Measurements from ENCODE around the gene MAPK1IP1L. TPM values are rescaled to one million over a fixed set of nuclear protein-coding genes. Genes with fewer than 3 reads are reported as not detected.

Gene MAPK1IP1L
- total and polyA plus RNA-seq, 2 of the 13 experiments (the other 11 are each of a cell fraction or from before 2014, with no cell fraction given) = 27.8 to 68.4 TPM

DNA sequence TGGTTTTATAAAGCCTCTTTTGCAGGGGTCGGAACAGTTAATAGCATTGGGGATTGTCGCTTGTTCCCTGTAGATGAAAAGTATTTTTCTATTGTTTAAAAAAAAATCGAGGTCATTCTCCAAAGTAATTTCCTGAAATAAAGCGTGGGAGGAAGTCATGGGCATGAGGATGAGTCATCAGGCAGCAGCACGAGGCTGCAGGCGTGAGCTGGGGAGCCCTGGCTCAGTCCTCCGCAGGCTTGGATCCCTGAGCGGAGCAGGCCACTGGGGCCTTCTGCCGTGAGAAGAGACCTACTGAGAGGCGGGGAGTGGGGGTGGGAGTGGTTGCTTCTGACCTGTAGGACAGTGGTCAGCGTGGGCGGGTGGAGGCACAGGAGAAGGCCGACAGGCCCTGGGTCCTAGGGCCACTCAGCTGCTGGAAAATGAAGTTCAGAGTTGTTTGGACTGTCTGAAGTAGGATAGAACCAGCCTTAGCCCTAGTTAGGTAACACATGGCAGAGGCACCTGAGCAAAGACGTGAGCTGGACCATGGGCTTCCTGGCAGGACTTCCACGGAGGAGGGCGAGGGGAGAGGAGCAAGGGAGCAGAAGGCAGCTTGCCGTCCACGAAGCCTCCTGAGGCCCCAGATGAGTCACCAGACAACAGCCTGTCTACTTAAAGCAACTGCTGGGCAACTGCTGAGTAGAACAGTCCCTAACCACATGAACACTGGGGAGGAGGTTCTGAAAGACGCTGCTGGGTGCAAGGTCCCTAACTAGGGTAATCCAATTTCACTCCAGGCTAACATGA lies 56.5 kb downstream of the MAPK1IP1L start (continued):
- TF ChIP-seq, protein P1, sequence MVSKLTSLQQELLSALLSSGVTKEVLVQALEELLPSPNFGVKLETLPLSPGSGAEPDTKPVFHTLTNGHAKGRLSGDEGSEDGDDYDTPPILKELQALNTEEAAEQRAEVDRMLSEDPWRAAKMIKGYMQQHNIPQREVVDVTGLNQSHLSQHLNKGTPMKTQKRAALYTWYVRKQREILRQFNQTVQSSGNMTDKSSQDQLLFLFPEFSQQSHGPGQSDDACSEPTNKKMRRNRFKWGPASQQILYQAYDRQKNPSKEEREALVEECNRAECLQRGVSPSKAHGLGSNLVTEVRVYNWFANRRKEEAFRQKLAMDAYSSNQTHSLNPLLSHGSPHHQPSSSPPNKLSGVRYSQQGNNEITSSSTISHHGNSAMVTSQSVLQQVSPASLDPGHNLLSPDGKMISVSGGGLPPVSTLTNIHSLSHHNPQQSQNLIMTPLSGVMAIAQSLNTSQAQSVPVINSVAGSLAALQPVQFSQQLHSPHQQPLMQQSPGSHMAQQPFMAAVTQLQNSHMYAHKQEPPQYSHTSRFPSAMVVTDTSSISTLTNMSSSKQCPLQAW (CRISPR knock-in tag; IDR thresholded peaks at IDR 0.05) = peak; percentile 71
- TF ChIP-seq, protein P2, sequence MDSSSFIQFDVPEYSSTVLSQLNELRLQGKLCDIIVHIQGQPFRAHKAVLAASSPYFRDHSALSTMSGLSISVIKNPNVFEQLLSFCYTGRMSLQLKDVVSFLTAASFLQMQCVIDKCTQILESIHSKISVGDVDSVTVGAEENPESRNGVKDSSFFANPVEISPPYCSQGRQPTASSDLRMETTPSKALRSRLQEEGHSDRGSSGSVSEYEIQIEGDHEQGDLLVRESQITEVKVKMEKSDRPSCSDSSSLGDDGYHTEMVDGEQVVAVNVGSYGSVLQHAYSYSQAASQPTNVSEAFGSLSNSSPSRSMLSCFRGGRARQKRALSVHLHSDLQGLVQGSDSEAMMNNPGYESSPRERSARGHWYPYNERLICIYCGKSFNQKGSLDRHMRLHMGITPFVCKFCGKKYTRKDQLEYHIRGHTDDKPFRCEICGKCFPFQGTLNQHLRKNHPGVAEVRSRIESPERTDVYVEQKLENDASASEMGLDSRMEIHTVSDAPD (CRISPR knock-in tag; IDR thresholded peaks at IDR 0.05) = no peak
- TF ChIP-seq MIXL1 (CRISPR knock-in tag; IDR thresholded peaks at IDR 0.05) (peak; percentile 45; the same call in 1 of the 2 replicates), ELF1 (CRISPR knock-in tag; IDR thresholded peaks at IDR 0.05) (peak; percentile 54), GABPB1 (CRISPR knock-in tag; IDR thresholded peaks at IDR 0.05) (peak; percentile 81), ARNT2 (CRISPR knock-in tag; IDR thresholded peaks at IDR 0.05; ENCODE audit: low read depth) (peak; percentile 67; the same call in 1 of the 2 replicates), ZNF589 (CRISPR knock-in tag; conservative IDR thresholded peaks at IDR 0.05) (0 out of 2 replicates have a peak, but pooled peaks have one; percentile 40), ZNF776 (CRISPR knock-in tag; IDR thresholded peaks at IDR 0.05) (peak; percentile 74; the same call in 1 of the 2 replicates), ZSCAN29 (CRISPR knock-in tag; conservative IDR thresholded peaks at IDR 0.05) (peak; percentile 69; the same call in 1 of the 2 replicates), ZNF569 (CRISPR knock-in tag; IDR thresholded peaks at IDR 0.05; ENCODE audit: borderline replicate concordance) (no peak), DPF2 (CRISPR knock-in tag; IDR thresholded peaks at IDR 0.05; ENCODE audit: borderline replicate concordance, low read depth) (0 out of 2 replicates have a peak, but pooled peaks have one; percentile 20), NFKB2 (CRISPR knock-in tag; IDR thresholded peaks at IDR 0.05; ENCODE audit: borderline replicate concordance) (peak; percentile 92; the same call in 1 of the 2 replicates)
- TF ChIP-seq, protein P3, sequence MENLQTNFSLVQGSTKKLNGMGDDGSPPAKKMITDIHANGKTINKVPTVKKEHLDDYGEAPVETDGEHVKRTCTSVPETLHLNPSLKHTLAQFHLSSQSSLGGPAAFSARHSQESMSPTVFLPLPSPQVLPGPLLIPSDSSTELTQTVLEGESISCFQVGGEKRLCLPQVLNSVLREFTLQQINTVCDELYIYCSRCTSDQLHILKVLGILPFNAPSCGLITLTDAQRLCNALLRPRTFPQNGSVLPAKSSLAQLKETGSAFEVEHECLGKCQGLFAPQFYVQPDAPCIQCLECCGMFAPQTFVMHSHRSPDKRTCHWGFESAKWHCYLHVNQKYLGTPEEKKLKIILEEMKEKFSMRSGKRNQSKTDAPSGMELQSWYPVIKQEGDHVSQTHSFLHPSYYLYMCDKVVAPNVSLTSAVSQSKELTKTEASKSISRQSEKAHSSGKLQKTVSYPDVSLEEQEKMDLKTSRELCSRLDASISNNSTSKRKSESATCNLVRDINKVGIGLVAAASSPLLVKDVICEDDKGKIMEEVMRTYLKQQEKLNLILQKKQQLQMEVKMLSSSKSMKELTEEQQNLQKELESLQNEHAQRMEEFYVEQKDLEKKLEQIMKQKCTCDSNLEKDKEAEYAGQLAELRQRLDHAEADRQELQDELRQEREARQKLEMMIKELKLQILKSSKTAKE (CRISPR knock-in tag; IDR thresholded peaks at IDR 0.05; ENCODE audit: borderline replicate concordance) = 0 out of 2 replicates have a peak, but pooled peaks have one; percentile 6
- TF ChIP-seq, protein P4, sequence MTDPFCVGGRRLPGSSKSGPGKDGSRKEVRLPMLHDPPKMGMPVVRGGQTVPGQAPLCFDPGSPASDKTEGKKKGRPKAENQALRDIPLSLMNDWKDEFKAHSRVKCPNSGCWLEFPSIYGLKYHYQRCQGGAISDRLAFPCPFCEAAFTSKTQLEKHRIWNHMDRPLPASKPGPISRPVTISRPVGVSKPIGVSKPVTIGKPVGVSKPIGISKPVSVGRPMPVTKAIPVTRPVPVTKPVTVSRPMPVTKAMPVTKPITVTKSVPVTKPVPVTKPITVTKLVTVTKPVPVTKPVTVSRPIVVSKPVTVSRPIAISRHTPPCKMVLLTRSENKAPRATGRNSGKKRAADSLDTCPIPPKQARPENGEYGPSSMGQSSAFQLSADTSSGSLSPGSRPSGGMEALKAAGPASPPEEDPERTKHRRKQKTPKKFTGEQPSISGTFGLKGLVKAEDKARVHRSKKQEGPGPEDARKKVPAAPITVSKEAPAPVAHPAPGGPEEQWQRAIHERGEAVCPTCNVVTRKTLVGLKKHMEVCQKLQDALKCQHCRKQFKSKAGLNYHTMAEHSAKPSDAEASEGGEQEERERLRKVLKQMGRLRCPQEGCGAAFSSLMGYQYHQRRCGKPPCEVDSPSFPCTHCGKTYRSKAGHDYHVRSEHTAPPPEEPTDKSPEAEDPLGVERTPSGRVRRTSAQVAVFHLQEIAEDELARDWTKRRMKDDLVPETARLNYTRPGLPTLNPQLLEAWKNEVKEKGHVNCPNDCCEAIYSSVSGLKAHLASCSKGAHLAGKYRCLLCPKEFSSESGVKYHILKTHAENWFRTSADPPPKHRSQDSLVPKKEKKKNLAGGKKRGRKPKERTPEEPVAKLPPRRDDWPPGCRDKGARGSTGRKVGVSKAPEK (CRISPR knock-in tag; IDR thresholded peaks at IDR 0.05; ENCODE audit: borderline replicate concordance) = no peak; the same call in 1 of the 2 replicates
- TF ChIP-seq, protein P5, sequence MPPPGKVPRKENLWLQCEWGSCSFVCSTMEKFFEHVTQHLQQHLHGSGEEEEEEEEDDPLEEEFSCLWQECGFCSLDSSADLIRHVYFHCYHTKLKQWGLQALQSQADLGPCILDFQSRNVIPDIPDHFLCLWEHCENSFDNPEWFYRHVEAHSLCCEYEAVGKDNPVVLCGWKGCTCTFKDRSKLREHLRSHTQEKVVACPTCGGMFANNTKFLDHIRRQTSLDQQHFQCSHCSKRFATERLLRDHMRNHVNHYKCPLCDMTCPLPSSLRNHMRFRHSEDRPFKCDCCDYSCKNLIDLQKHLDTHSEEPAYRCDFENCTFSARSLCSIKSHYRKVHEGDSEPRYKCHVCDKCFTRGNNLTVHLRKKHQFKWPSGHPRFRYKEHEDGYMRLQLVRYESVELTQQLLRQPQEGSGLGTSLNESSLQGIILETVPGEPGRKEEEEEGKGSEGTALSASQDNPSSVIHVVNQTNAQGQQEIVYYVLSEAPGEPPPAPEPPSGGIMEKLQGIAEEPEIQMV (CRISPR knock-in tag; IDR thresholded peaks at IDR 0.05; ENCODE audit: low read depth) = peak; percentile 40; the same call in 1 of the 2 replicates
- TF ChIP-seq, protein P6, sequence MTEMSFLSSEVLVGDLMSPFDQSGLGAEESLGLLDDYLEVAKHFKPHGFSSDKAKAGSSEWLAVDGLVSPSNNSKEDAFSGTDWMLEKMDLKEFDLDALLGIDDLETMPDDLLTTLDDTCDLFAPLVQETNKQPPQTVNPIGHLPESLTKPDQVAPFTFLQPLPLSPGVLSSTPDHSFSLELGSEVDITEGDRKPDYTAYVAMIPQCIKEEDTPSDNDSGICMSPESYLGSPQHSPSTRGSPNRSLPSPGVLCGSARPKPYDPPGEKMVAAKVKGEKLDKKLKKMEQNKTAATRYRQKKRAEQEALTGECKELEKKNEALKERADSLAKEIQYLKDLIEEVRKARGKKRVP (CRISPR knock-in tag; IDR thresholded peaks at IDR 0.05) = peak in 1 of 2 experiments; percentile 43; a peak in 2 of 4 replicates

Measured in HepG2 (cell line).